ENCODE measurements around the gene FFAR3. TPM values are rescaled to one million over a fixed set of nuclear protein-coding genes. Genes with fewer than 3 reads are reported as not detected.

The FFAR3 gene
- total RNA-seq, 2 donors from 2014 or later: not detected

DNA sequence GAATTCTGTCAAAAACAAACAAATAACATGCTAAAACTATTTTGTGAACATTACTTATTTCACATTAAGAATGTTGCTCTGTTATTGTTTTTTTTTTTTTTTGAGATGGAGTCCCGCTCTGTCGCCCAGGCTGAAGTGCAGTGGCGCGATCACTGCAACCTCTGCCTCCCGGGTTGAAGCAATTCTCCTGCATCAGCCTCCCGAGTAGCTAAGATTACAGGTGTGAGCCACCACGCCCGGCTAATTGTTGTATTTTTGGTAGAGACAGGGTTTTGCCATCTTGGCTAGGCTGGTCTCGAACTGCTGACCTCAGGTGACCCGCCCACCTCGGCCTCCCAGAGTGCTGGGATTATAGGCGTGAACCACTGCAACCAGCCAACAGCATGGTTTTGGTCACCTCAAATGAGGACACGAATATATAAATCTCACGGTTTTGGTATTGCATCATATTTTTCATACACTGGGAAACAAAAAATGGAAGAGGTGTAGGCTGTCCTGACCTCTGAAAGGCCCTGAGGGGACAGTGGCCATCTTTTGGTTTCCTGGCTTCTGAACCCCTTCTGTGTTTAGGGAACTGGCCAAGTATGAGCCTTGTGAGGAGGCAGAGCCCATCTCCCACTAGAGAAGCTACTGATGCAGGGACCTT is 38.1 kb downstream of the FFAR3 start:
- TF ChIP-seq, protein P1, sequence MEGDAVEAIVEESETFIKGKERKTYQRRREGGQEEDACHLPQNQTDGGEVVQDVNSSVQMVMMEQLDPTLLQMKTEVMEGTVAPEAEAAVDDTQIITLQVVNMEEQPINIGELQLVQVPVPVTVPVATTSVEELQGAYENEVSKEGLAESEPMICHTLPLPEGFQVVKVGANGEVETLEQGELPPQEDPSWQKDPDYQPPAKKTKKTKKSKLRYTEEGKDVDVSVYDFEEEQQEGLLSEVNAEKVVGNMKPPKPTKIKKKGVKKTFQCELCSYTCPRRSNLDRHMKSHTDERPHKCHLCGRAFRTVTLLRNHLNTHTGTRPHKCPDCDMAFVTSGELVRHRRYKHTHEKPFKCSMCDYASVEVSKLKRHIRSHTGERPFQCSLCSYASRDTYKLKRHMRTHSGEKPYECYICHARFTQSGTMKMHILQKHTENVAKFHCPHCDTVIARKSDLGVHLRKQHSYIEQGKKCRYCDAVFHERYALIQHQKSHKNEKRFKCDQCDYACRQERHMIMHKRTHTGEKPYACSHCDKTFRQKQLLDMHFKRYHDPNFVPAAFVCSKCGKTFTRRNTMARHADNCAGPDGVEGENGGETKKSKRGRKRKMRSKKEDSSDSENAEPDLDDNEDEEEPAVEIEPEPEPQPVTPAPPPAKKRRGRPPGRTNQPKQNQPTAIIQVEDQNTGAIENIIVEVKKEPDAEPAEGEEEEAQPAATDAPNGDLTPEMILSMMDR (IDR thresholded peaks at IDR 0.05): no peak
- TF ChIP-seq POLR2A (IDR thresholded peaks at IDR 0.05): no peak
- intact Hi-C loops (cut with DNase I): no loop called here
- Histone ChIP-seq H3K9me3 (no peaks in the 10 kb centered on the region), H3K27me3 (no peaks in the 10 kb centered on the region), H3K36me3 (replicated peaks in 1 of 2; ENCODE audit: insufficient read depth in 1 of 2, low read depth in 2 of 2) (no peaks in the 10 kb centered on the region), H3K4me3 (no peak overlapping the region), H3K27ac (peak overlapping the region; percentile 45 to 69 (median 56)), H3K4me1 (peaks cover 16% of the 10 kb centered on the region)
- no peak for DNase-seq
- 80 to 87% methylated on average over 14 of the region's 14 CpGs for WGBS, 2 donors
- no peak for ATAC-seq

DNA sequence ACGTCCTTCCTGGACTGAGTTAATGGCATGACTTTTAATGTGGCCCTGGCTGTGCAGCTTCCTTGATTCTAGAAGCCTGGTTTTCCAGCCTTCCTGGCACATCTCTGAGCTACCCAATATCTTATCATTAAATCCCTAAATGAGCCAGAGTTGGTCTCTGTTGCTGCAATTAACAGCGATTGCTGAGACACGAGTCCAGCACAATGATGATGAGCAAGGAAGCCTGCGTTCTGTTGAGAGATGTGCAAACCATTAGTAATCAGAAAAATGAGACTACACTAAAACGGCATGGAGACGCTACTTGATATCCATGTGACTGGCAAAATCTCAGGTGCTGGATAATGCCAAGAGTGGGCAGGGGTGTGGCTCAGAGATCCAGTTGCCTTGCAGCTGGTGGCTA is 38.8 kb downstream of the FFAR3 start:
- Histone ChIP-seq H3K36me3 (replicated peaks in 1 of 2; ENCODE audit: insufficient read depth in 1 of 2, low read depth in 2 of 2) (no peaks in the 10 kb centered on the region), H3K4me1 (peaks cover 16% of the 10 kb centered on the region), H3K4me3 (no peak overlapping the region), H3K9me3 (no peaks in the 10 kb centered on the region), H3K27me3 (no peaks in the 10 kb centered on the region), H3K27ac (no peak overlapping the region)
- WGBS, 2 donors: 63 to 67% methylated on average over 6 of the region's 6 CpGs
- no peak for TF ChIP-seq POLR2A (IDR thresholded peaks at IDR 0.05)
- TF ChIP-seq, protein P1 (IDR thresholded peaks at IDR 0.05): no peak
- intact Hi-C loops (cut with DNase I): no loop called here
- DNase-seq: peak in 1 of 4 donors; percentile 17
- no peak for ATAC-seq

DNA sequence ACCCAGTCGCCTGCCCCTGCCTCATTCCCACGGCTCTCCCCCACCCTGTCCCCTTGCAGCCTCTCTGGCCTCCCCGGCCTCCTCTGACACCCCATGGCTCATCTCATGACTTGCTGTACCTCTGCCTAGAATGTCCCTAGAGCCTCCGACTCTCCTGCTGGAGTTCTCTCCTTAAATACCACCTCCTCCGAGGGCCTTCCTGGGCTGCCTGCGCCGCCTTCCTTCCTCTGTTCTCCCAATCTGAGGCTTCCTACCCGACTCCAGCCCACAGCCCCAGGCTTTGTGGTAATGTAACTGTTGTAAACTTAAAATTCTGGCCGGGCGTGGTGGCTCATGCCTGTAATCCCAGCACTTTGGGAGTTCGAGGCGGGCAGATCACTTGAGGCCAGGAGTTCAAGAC is 40.3 kb downstream of the FFAR3 start:
- ATAC-seq (no peak), DNase-seq (no peak)

DNA sequence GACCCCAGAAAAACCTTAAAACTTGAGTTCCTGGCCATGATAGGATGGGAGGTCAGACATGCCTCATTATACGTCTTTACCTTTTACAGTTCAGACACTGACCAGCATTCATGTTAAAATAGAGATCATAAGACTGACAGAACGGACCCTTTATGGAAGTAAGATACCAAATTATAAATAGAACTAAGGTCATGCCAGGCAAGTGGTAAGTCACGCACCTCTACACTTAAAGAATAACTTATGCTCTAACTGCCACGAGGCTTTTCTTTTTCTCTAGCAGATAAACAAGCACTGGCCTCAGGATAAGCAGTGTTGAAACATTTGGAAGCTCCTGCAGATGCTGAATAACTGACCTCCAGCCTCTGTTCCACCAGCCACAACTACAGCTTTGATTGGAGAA is 41.0 kb downstream of the FFAR3 start:
- WGBS, 2 donors: 66 to 87% methylated on average over 4 of the region's 4 CpGs
- ATAC-seq (no peak), DNase-seq (no peak)
- no peaks in the 10 kb centered on the region for H3K36me3 ChIP-seq (replicated peaks in 1 of 2; ENCODE audit: insufficient read depth in 1 of 2, low read depth in 2 of 2)
- TF ChIP-seq POLR2A (IDR thresholded peaks at IDR 0.05): no peak
- TF ChIP-seq, protein P1 (IDR thresholded peaks at IDR 0.05): no peak
- H3K4me3 ChIP-seq: no peak overlapping the region
- no peak overlapping the region for H3K27ac ChIP-seq
- peaks cover 16% of the 10 kb centered on the region for H3K4me1 ChIP-seq
- H3K27me3 ChIP-seq: no peaks in the 10 kb centered on the region
- intact Hi-C loops (cut with DNase I): no loop called here
- H3K9me3 ChIP-seq: no peaks in the 10 kb centered on the region

More for the DNA sequence above, 40.3 kb downstream of the FFAR3 start:
- Histone ChIP-seq H3K9me3 (no peaks in the 10 kb centered on the region), H3K36me3 (replicated peaks in 1 of 2; ENCODE audit: insufficient read depth in 1 of 2, low read depth in 2 of 2) (no peaks in the 10 kb centered on the region), H3K27ac (no peak overlapping the region), H3K4me3 (no peak overlapping the region), H3K27me3 (no peaks in the 10 kb centered on the region), H3K4me1 (peaks cover 16% of the 10 kb centered on the region)
- intact Hi-C loops (cut with DNase I): no loop called here
- WGBS, 2 donors: 90 to 94% methylated on average over 12 of the region's 12 CpGs
- TF ChIP-seq POLR2A (IDR thresholded peaks at IDR 0.05): no peak
- TF ChIP-seq, protein P1 (IDR thresholded peaks at IDR 0.05): no peak

Data from body of pancreas (tissue), 4 donors.